ENCODE measurements around the gene MINDY2. TPM values are rescaled to one million over a fixed set of nuclear protein-coding genes. Genes with fewer than 3 reads are reported as not detected.

The MINDY2 gene
- total RNA-seq, 1 experiment from 2014 or later = 4.7 TPM

- no TSS peak for BruUV-seq (replicated peaks)
- DNase-seq (no peak), ATAC-seq (no peak)
- no peaks in the 10 kb centered on the region for H3K9me3 ChIP-seq (ENCODE audit: low read length)
- no peak overlapping the region for H3K27ac ChIP-seq (ENCODE audit: low read length)
- H3K4me1 ChIP-seq (ENCODE audit: insufficient read depth, low read length) = no peaks in the 10 kb centered on the region
- H2AFZ ChIP-seq (ENCODE audit: low read length) = no peak overlapping the region
- CTCF ChIA-PET = no interaction called here
- H3K9me2 ChIP-seq (replicated peaks; ENCODE audit: low read length) = no peaks in the 10 kb centered on the region
- H3K27me3 ChIP-seq (ENCODE audit: low read length) = no peaks in the 10 kb centered on the region
- TF ChIP-seq CTCF (conservative IDR thresholded peaks at IDR 0.05; ENCODE audit: low read depth, low read length) = no peak
- no peak for TF ChIP-seq EZH2phosphoT487 (IDR thresholded peaks at IDR 0.05; ENCODE audit: borderline replicate concordance, low read length)
- no peak for TF ChIP-seq EZH2 (IDR thresholded peaks at IDR 0.05; ENCODE audit: low read length, unreplicated experiment)
- no peaks in the 10 kb centered on the region for H3F3A ChIP-seq (ENCODE audit: low read length, unreplicated experiment)
- no peaks in the 10 kb centered on the region for H3K79me2 ChIP-seq (ENCODE audit: low read length)
- H3K4me2 ChIP-seq (ENCODE audit: low read length) = no peak overlapping the region
- H3K4me3 ChIP-seq (ENCODE audit: low read length) = no peak overlapping the region
- POLR2A ChIA-PET (ENCODE audit: unreplicated experiment) = no interaction called here
- no peaks in the 10 kb centered on the region for H4K20me1 ChIP-seq (ENCODE audit: low read length)
- H3K36me3 ChIP-seq (ENCODE audit: low read depth, low read length) = no peaks in the 10 kb centered on the region
- H3K9ac ChIP-seq (ENCODE audit: low read length) = no peak overlapping the region
- intact Hi-C loops (cut with micrococcal nuclease) = no loop called here
Measured at GRCh38 chr15:58862326-58862725, 91.2 kb downstream of the MINDY2 start.

DNA sequence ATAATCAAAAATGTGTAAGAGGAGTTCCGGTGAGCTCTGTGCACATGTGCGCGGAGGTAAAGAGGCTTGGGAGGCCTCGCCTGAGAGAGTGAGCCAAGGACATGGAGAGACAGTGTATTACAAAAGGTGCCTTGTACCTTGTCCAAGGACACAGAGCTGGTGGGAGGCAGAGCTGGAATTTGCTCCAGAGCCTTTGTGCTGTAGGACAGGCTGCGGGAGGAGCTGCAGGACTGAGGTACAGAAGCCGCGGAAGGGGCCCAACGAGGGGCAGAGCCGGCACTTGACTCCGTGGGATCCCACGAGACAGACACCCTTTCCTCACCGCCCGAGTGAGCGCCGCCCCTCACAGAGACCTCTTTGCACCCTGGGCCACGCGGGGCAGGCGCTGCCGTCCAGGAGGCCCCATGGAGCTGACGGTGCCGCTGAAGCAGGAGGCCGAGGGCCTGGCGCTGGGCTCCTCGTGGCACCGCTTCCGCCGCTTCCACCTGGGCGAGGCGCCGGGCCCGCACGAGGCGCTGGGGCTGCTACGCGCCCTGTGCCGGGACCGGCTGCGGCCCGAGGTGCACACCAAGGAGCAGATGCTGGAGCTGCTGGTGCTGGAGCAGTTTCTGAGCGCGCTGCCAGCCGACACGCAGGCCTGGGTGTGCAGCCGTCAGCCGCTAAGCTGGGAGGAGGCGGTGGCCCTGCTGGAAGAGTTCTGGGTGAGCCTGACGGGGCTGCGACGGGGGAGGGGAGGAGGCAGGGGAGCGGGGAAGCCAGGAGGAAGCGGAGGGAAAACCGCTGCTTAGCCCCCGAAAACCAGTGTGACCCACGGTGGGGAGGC, 93.7 kb downstream of the MINDY2 start:
- no peak overlapping the region for H3K9ac ChIP-seq (ENCODE audit: low read length)
- H3K27ac ChIP-seq (ENCODE audit: low read length) = no peak overlapping the region
- H4K20me1 ChIP-seq (ENCODE audit: low read length) = no peaks in the 10 kb centered on the region
- no peak overlapping the region for H3K4me2 ChIP-seq (ENCODE audit: low read length)
- no TSS peak for BruUV-seq (replicated peaks)
- DNase-seq (no peak), ATAC-seq (no peak)
- no peak overlapping the region for H2AFZ ChIP-seq (ENCODE audit: low read length)
- no peak overlapping the region for H3K4me3 ChIP-seq (ENCODE audit: low read length)
- no peaks in the 10 kb centered on the region for H3K9me3 ChIP-seq (ENCODE audit: low read length)
- intact Hi-C loops (cut with micrococcal nuclease) = no loop called here
- TF ChIP-seq EZH2phosphoT487 (IDR thresholded peaks at IDR 0.05; ENCODE audit: borderline replicate concordance, low read length) = no peak
- no peak for TF ChIP-seq CTCF (conservative IDR thresholded peaks at IDR 0.05; ENCODE audit: low read depth, low read length)
- TF ChIP-seq EZH2 (IDR thresholded peaks at IDR 0.05; ENCODE audit: low read length, unreplicated experiment) = no peak
- H3F3A ChIP-seq (ENCODE audit: low read length, unreplicated experiment) = no peaks in the 10 kb centered on the region
- no peaks in the 10 kb centered on the region for H3K79me2 ChIP-seq (ENCODE audit: low read length)
- H3K4me1 ChIP-seq (ENCODE audit: insufficient read depth, low read length) = no peaks in the 10 kb centered on the region
- H3K9me2 ChIP-seq (replicated peaks; ENCODE audit: low read length) = no peaks in the 10 kb centered on the region
- ChIA-PET CTCF (no interaction called here), POLR2A (ENCODE audit: unreplicated experiment) (no interaction called here)
- no peaks in the 10 kb centered on the region for H3K36me3 ChIP-seq (ENCODE audit: low read depth, low read length)
- H3K27me3 ChIP-seq (ENCODE audit: low read length) = no peaks in the 10 kb centered on the region

DNA sequence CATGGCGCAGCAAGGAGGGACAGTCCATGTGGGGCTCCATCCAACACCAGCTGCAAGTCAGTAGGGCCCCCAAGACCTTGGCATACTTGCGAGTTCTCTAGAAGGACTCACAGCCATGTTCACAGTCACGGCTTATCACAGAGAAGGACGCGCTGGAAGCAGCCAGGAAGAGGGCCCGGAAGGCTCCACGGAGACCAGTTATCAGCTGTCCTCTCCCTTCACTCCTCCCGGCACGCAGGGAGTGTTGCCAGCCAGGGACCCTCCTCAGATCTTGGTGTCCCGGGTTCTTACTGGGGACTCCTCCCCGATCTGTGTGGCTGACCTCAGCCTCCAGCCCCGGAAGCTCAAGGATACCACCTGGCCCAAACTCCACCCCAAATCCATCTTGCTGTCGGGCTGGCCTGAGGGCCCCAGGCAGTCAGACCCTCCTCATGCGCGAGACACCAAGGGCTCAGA, 94.4 kb downstream of the MINDY2 start:
- H4K20me1 ChIP-seq (ENCODE audit: low read length) = no peaks in the 10 kb centered on the region
- no peaks in the 10 kb centered on the region for H3K36me3 ChIP-seq (ENCODE audit: low read depth, low read length)
- no peak for DNase-seq
- no peak overlapping the region for H3K27ac ChIP-seq (ENCODE audit: low read length)
- H3K9ac ChIP-seq (ENCODE audit: low read length) = no peak overlapping the region
- CTCF ChIA-PET = no interaction called here
- no peak overlapping the region for H3K4me2 ChIP-seq (ENCODE audit: low read length)
- TF ChIP-seq CTCF (conservative IDR thresholded peaks at IDR 0.05; ENCODE audit: low read depth, low read length) (no peak), EZH2phosphoT487 (IDR thresholded peaks at IDR 0.05; ENCODE audit: borderline replicate concordance, low read length) (no peak), EZH2 (IDR thresholded peaks at IDR 0.05; ENCODE audit: low read length, unreplicated experiment) (no peak)
- no peak overlapping the region for H2AFZ ChIP-seq (ENCODE audit: low read length)
- no peaks in the 10 kb centered on the region for H3K9me3 ChIP-seq (ENCODE audit: low read length)
- BruUV-seq (replicated peaks) = no TSS peak
- H3K79me2 ChIP-seq (ENCODE audit: low read length) = no peaks in the 10 kb centered on the region
- ATAC-seq = no peak
- no peaks in the 10 kb centered on the region for H3K9me2 ChIP-seq (replicated peaks; ENCODE audit: low read length)
- no peaks in the 10 kb centered on the region for H3K27me3 ChIP-seq (ENCODE audit: low read length)
- intact Hi-C loops (cut with micrococcal nuclease) = no loop called here
- no peaks in the 10 kb centered on the region for H3K4me1 ChIP-seq (ENCODE audit: insufficient read depth, low read length)
- POLR2A ChIA-PET (ENCODE audit: unreplicated experiment) = no interaction called here
- H3K4me3 ChIP-seq (ENCODE audit: low read length) = no peak overlapping the region
- no peaks in the 10 kb centered on the region for H3F3A ChIP-seq (ENCODE audit: low read length, unreplicated experiment)
